GM11168 (cell line): ENCODE data around the gene COL7A1.
"Not testable (repeated sequence)": the region's sequence is repeated elsewhere in the genome, so short reads cannot be mapped to it uniquely, and the experiment has no call there.

Source experiments
- in situ Hi-C: fragments of 300-500 bp; cut with MboI; formaldehyde crosslinking; loops from one replicate; pipeline ENCODE4 v1.12.0; 2022; ENCODE audit warnings: low sequenced_read_pairs; ENCODE audit not compliant: unreplicated experiment

The COL7A1 gene

GRCh38 chr3:48565186-48565585 is 29.9 kb downstream of the COL7A1 start:
- in situ Hi-C loops = no loop called here

DNA sequence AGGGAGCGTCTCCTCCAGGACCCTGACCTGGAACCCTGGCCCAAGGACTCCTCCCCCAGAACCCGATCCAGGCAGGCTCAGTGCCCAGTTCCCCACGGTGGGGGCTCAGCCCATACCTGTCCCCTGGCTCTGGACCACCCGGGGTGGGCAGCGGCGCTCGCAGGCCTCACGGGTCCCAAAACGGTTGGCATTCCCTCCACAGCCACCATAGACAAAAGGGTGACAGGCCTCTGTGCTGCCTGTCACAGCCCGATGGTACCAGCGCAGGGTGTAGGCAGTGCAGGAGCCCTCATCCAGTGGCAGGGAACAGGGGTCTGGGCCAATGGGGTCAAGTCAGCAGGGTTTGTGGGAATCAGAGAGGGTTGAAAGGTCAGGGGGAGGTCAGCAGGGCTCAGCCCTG is 30.5 kb downstream of the COL7A1 start:
- in situ Hi-C loops = no loop called here

DNA sequence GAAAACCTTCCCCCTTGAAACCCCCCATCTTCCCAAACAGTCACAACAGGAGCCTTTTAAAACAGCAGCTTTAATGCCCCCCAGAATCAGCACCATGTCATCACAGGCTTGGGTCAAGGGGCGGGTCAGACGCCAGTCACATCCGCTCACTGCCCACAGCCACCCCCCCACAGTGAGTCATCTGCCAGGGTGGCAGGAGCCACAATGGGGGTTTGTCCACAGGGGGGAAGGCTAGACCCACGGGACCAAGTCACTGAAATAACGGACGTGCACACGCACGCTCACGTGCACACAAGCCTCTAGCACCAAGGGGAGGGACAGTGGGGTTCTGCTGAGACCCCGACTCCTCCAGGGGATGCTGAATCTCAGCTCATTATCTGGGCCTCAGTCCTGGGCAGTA is 31.1 kb downstream of the COL7A1 start:
- in situ Hi-C loops = no loop called here

DNA sequence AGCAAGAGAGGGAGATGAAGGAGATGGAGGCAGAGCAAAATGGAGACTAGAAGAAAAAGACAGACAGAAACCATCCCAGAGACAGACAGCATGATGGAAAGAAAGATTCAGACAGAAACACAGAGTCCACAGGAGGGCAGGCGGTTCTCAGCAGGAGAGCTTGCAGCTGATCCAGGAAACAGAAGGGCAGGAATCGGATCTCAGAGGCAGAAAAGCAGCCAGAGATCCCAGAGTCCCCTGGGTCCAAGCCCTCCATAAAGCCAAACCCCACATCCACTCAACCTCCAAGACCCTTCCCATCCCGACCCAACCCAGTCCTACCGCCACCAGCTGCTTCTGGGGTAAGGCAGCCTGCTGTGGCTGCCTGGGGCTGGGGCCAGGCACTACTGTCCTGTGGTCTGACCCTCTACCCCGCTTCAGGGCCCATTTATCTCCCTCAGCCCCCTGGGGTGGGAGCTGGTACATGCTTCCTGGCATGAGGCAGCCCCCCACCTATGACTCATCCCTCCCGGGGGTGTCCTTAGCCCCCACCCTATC is 31.7 kb downstream of the COL7A1 start, which contains the start of gene UCN2:
Gene UCN2, minus strand, starts transcription at position 400 of the 537 bp plus-strand sequence. CDS start 657 bp downstream, outside the sequence.
- in situ Hi-C loops = no loop called here

DNA sequence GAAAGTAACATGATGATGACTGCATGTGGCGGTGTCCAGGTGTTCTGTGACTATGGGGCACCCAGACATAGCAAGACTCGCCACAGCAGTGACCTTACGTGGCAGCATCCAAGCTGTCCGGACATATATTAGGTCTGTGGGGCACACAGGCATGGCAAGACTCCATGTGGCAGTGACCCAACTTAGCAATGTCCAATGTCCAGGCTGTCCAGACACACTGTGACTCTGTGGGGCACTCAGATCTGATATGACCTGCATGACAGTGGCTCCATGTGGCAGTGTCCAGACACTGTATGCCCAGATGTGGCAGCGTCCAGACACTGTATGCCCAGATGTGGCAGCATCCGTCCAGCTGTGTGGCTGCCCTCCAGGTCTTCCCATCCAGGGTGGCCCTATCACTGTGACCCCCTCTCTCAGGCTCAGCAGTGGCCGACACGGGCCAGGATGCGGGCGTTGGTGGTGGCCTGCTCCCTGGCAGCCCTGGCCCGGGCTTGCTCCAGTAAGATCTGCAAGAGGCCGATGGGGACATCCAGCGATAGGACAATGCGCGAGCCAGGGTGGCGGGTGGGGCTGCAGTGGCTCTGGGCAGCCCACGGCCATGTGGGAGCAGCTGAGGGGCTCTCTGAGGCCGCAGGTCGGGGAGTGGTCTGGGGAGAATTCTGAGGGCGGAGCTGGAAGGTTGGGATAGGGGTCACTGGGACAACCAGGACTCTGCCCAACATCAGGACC is 32.6 kb downstream of the COL7A1 start:
- in situ Hi-C loops = no loop called here

GRCh38 chr3:48561045-48561736 is 33.9 kb downstream of the COL7A1 start:
- in situ Hi-C loops = no loop called here

- in situ Hi-C loops = no loop called here
These were observed 34.5 kb downstream of the COL7A1 start for GRCh38 chr3:48560648-48561018.

- in situ Hi-C loops = no loop called here
These were observed 36.5 kb downstream of the COL7A1 start for GRCh38 chr3:48558493-48559134.

DNA sequence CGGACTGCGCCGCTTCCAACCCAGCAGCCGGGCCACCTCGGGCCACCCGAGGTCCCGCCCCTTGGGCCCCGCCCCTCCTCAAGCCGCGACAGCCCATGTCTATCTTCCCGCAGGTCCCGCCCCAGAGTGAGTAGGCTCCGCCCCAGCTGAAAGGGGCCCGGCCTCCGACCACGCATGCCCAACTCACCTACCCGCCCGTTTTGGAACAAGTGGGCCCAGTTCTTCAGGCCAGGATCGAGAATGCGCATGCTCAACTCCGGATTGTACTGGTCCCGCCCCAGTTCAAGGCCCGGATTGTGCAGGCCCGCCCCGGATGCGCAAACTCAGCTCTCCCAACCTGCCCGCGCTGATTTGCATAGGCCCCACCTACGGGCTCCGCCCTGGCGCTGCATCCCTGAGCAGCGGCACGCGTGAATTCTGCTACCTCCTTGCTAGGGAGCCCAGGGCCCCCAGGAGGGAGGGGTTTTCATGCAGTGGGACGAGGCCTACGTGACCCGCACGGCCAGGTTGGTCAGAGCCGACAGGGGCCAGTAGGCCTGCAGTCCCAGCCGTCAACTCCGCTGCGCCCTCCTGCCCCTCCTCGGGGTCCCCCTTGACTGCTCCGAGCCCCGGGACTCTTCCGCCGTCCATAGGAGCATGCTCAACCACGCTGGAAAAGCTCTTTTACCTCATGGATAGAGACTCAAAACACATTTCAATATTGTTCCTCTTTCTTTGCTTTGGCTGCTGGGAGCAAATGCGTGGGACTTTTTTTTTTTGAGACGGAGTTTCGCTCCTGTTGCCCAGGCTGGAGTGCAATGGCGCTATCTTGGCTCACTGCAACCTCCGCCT is 38.1 kb downstream of the COL7A1 start, which contains the start of gene PFKFB4:
Gene PFKFB4, minus strand, starts transcription at position 8 of the 831 bp plus-strand sequence. CDS start 26 bp downstream, outside the sequence.
- in situ Hi-C loops = no loop called here

- in situ Hi-C loops = no loop called here
These were observed 39.0 kb downstream of the COL7A1 start for GRCh38 chr3:48555949-48556795.

GRCh38 chr3:48555231-48555948 is 39.7 kb downstream of the COL7A1 start:
- in situ Hi-C loops = no loop called here

- in situ Hi-C loops = no loop called here
These were observed 41.0 kb downstream of the COL7A1 start for GRCh38 chr3:48553886-48554845.

DNA sequence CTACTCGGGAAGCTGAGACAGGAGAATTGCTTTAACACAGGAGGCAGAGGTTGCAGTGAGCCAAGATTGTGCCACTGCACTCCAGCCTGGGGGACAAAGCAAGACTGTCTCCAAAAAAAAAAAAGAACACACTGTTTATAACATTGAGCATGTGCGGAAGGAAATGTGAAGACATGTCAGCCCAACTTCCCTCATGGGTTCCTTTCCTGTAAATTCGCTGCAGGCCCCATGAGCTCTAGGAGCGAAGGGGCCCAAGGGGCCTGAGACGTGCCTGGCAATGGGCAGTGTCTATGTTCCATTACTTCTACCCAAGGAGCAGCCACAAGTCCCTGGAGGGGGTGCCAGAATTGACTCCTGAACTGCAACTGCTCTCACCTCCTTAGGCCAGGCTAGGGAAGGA is 41.8 kb downstream of the COL7A1 start:
- in situ Hi-C loops = no loop called here

DNA sequence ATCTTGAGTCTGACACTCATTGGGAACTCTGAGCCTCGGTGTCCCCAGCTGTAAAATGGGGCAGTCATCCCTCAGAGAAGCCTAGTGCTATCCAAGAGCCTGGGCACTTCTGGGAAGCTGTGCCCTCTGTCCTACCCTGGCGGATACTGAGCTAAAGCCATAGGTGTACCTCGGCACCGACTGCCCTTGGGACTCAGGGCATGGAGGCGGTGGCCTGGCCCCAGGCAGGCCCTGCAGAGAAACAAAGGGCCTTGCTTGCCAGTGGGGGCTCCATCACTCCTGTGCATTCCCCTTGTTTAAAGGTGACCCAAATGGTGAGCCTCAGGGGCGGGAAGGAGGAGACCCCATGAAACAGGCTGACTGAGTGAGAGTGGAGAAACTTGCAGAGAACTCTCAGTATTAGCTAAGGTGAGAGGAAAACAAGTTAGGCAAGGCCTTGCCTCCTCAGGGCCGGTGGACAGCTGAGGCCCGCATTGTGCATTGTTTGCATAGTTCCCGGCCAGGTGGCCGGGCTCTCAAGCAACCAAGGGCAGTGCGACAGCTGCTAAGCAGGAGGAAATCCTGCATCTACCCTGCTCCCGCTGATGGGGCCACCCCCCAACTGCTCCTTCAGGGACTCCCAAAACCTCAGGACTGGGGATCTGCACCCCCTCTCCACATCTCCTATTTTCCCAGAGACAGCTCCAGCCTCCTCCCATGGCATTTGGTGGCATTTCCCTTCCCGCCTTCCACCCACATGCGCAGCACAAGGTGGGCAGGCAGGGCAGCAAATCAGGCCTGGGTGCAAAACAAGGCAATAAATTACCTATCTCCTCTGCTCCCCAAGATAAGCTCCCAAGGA is 42.8 kb downstream of the COL7A1 start:
- in situ Hi-C loops = no loop called here

GRCh38 chr3:48551651-48552050 is 43.5 kb downstream of the COL7A1 start:
- in situ Hi-C loops = not testable (repeated sequence)
